Measurements from ENCODE around the gene PACRG. TPM values are rescaled to one million over a fixed set of nuclear protein-coding genes. Genes with fewer than 3 reads are reported as not detected.

PACRG gene
- total and polyA plus RNA-seq, 2 donors (not counting 3 experiments of a cell fraction or from before 2014, with no cell fraction given), result 0.08 TPM; not detected in 1

- peak overlapping the region; percentile 63 for H3K27ac ChIP-seq (ENCODE audit: insufficient read depth, low read depth, low read length)
- DNase-seq (ENCODE audit: low read depth, low spot score), result no peak
- no peak overlapping the region for H3K4me3 ChIP-seq (replicated peaks in 1 of 3; ENCODE audit: insufficient read depth in 1 of 3, low read depth in 1 of 3, low read length in 3 of 3)
- H3K79me2 ChIP-seq (ENCODE audit: control insufficient read depth, insufficient read depth, low read length), result no peaks in the 10 kb centered on the region
- H3K27me3 ChIP-seq (ENCODE audit: control insufficient read depth in 2 of 2, insufficient read depth in 2 of 2, low read length in 2 of 2), result no peaks in the 10 kb centered on the region
- intact Hi-C loops (cut with micrococcal nuclease) (loop anchor here (1.0 to 2.0 kb wide), 5 partner anchors 18 to 104 kb away; no protein-coding TSS in a partner anchor), dilution Hi-C loops (cut with MboI; ENCODE audit: extremely low pct_ligation_motif_present, low sequenced_read_pairs) (no loop called here)
- TF ChIP-seq JUN (IDR thresholded peaks at IDR 0.05; ENCODE audit: borderline replicate concordance, insufficient read depth, insufficient read length, low read depth) (no peak), GATA2 (IDR thresholded peaks at IDR 0.05; ENCODE audit: insufficient read depth, insufficient read length, low read depth, low read length) (no peak), POLR2AphosphoS5 (IDR thresholded peaks at IDR 0.05; ENCODE audit: insufficient read depth, low read depth, low read length) (no peak), FOS (IDR thresholded peaks at IDR 0.05; ENCODE audit: borderline replicate concordance, insufficient read depth, low read length) (no peak), EZH2 (IDR thresholded peaks at IDR 0.05; ENCODE audit: borderline replicate concordance, low read depth, low read length, severe bottlenecking) (no peak), MYC (IDR thresholded peaks at IDR 0.05; ENCODE audit: low read depth, low read length) (no peak), CTCF (IDR thresholded peaks at IDR 0.05; ENCODE audit: extremely low read depth in 1 of 2, insufficient read depth in 1 of 2, low read depth in 1 of 2, low read length in 2 of 2) (no peak), MAX (IDR thresholded peaks at IDR 0.05; ENCODE audit: insufficient read depth, insufficient read length) (no peak), POLR2A (IDR thresholded peaks at IDR 0.05; ENCODE audit: low read depth, low read length) (no peak)
- ChIA-PET POLR2A (no interaction called here), CTCF (interaction anchor here (0.9 to 4.4 kb wide), 3 partner anchors 12 to 111 kb away, joined by 3 to 26 read pairs (median 3); no protein-coding TSS in a partner anchor)
- no peak overlapping the region for H3K9ac ChIP-seq (replicated peaks; ENCODE audit: extremely low read depth, insufficient read depth, low read length)
- peak overlapping the region; percentile 37 for H3K4me2 ChIP-seq (ENCODE audit: insufficient read depth, low read length)
- no peaks in the 10 kb centered on the region for H3K9me3 ChIP-seq (replicated peaks; ENCODE audit: control insufficient read depth, insufficient read depth, low read length)
- H3K9me1 ChIP-seq (replicated peaks; ENCODE audit: control insufficient read depth, extremely low read depth, insufficient read depth, low read length), result no peaks in the 10 kb centered on the region
- no TSS peak for BruUV-seq (replicated peaks)
- no peak for FAIRE-seq
- no peak overlapping the region for H2AFZ ChIP-seq (ENCODE audit: low read depth, low read length)
- peaks cover 25% of the 10 kb centered on the region for H3K4me1 ChIP-seq (ENCODE audit: control insufficient read depth, extremely low read depth, insufficient read depth, low read length)
- no peaks in the 10 kb centered on the region for H3K36me3 ChIP-seq (ENCODE audit: control insufficient read depth in 2 of 2, extremely low read depth in 1 of 2, insufficient read depth in 2 of 2, low read length in 2 of 2)
- H4K20me1 ChIP-seq (replicated peaks; ENCODE audit: control insufficient read depth, extremely low read depth, insufficient read depth, low read length), result no peaks in the 10 kb centered on the region
Measured at GRCh38 chr6:163308629-163309440, 581.1 kb downstream of the PACRG start.
